Coronary artery (tissue), 2 donors: ENCODE measurements around the gene C17orf114.

Experiments
- DNase-seq: peaks from one replicate; pipeline ENCODE4 v3.0.0-alpha.2; 2017; ENCODE audit warnings: low spot score
- H3K27ac ChIP-seq, 2 donors: fragments of 200-600 bp; sonication (generic); one replicate each; pipeline ENCODE4 v1.5.1; 2016 to 2019
- H3K4me3 ChIP-seq: fragments of 200-600 bp; sonication (generic); 2 replicates; pipeline ENCODE4 v1.5.1; 2016; ENCODE audit warnings: mild to moderate bottlenecking, moderate library complexity
- TF ChIP-seq, protein P1 (sequence below): fragments of 200-600 bp; sonication (generic); IDR thresholded peaks from one replicate; pipeline ENCODE4 v1.5.1; 2019; ENCODE audit warnings: antibody characterized with exemption

C17orf114 gene

DNA sequence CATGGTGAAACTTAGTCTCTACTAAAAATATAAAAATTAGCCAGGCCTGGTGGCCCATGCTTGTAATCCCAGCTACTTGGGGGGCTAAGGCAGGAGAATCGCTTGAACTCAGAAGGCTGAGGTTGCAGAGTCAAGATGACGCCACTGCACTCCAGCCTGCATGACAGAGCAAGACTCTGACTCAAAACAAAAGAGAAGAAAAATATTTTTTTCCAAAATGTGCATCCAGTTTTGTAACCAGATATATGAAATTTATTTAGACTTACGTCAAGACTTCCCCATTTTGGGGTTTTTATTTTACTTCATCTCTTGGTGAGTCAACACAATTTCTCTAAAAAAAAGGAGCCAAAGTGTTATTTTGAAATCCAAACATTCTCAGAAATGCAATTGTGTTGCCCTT lies 35.9 kb downstream of the C17orf114 start:
- no peak for DNase-seq
- TF ChIP-seq, protein P1, sequence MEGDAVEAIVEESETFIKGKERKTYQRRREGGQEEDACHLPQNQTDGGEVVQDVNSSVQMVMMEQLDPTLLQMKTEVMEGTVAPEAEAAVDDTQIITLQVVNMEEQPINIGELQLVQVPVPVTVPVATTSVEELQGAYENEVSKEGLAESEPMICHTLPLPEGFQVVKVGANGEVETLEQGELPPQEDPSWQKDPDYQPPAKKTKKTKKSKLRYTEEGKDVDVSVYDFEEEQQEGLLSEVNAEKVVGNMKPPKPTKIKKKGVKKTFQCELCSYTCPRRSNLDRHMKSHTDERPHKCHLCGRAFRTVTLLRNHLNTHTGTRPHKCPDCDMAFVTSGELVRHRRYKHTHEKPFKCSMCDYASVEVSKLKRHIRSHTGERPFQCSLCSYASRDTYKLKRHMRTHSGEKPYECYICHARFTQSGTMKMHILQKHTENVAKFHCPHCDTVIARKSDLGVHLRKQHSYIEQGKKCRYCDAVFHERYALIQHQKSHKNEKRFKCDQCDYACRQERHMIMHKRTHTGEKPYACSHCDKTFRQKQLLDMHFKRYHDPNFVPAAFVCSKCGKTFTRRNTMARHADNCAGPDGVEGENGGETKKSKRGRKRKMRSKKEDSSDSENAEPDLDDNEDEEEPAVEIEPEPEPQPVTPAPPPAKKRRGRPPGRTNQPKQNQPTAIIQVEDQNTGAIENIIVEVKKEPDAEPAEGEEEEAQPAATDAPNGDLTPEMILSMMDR = no peak
- Histone ChIP-seq H3K27ac (peak overlapping the region in 1 of 2 donors; percentile 70), H3K4me3 (no peak overlapping the region)

GRCh38 chr17:4764595-4764994 lies 37.5 kb downstream of the C17orf114 start:
- TF ChIP-seq, protein P1 = no peak
- Histone ChIP-seq H3K4me3 (no peak overlapping the region), H3K27ac (peak overlapping the region in 1 of 2 donors; percentile 73)
- no peak for DNase-seq

GRCh38 chr17:4759776-4760236 lies 42.3 kb downstream of the C17orf114 start:
- TF ChIP-seq, protein P1 = no peak
- DNase-seq = no peak
- no peak overlapping the region for H3K4me3 ChIP-seq
- no peak overlapping the region for H3K27ac ChIP-seq

DNA sequence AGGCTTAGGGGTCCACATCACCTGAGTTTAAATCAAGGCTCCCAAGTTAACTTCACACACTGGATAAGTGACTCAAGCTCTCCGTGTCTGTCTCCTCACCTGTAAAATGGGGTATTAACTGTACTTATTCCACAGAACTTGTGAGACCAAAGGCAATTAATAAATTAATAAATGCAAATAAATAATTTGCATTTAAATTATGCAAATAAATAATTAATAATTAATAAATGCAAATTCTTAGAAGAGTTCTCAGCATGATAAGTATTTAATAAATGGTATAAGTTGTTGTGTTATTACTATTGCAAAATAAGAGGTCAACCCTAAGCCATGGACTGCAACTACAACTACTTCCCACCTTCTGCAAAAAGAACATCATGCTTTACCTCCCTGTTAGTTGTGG lies 48.7 kb downstream of the C17orf114 start:
- no peak overlapping the region for H3K27ac ChIP-seq
- TF ChIP-seq, protein P1 = no peak
- DNase-seq = no peak

GRCh38 chr17:4751932-4752331 lies 50.2 kb downstream of the C17orf114 start:
- no peak for DNase-seq
- Histone ChIP-seq H3K27ac (no peak overlapping the region), H3K4me3 (no peak overlapping the region)
- TF ChIP-seq, protein P1 = no peak

More for the DNA sequence above, 48.7 kb downstream of the C17orf114 start:
- no peak overlapping the region for H3K4me3 ChIP-seq
